ENCODE data around the gene RHD.
"Not testable (repeated sequence)": the region's sequence is repeated elsewhere in the genome, so short reads cannot be mapped to it uniquely, and the experiment has no call there.

Gene RHD

GRCh38 chr1:25361901-25362300, 89.6 kb downstream of the RHD start:
- no peak for TF ChIP-seq CTCF (conservative IDR thresholded peaks at IDR 0.05)
- H3K27ac ChIP-seq: peak overlapping the region; percentile 83

GRCh38 chr1:25362634-25363559, 90.6 kb downstream of the RHD start:
- peak overlapping the region; percentile 83; the same call in 1 of the 2 replicates for H3K27ac ChIP-seq

- H3K27ac ChIP-seq: no peak overlapping the region
- TF ChIP-seq CTCF (conservative IDR thresholded peaks at IDR 0.05): no peak
Measured at GRCh38 chr1:25369241-25369640, 96.9 kb downstream of the RHD start.

- not testable (repeated sequence) for H3K27ac ChIP-seq
Measured at GRCh38 chr1:25369691-25370271, 97.5 kb downstream of the RHD start.

GRCh38 chr1:25371757-25372156, 99.4 kb downstream of the RHD start:
- H3K27ac ChIP-seq: not testable (repeated sequence)

- H3K27ac ChIP-seq: not testable (repeated sequence)
Measured at GRCh38 chr1:25378367-25378766, 106.1 kb downstream of the RHD start.

Measured in VCaP (cell line).